Osteoblast (primary cell): ENCODE measurements around the gene SPACA4. TPM values are rescaled to one million over a fixed set of nuclear protein-coding genes. Genes with fewer than 3 reads are reported as not detected.
A peak's percentile ranks its signal among the peaks of the same experiment; 100 is the strongest.

Experiments used
- DNase-seq: peaks from one replicate; pipeline ENCODE4 v3.0.0; 2011; ENCODE audit warnings: low spot score, mixed read lengths; ENCODE audit not compliant: insufficient read length; ENCODE audit errors: missing footprints
- H2AFZ ChIP-seq: 2 replicates; pipeline ENCODE4 v1.6.0; 2011; ENCODE audit warnings: mild to moderate bottlenecking, low read length
- H3K27ac ChIP-seq: 2 replicates; pipeline ENCODE4 v1.5.1; 2011; ENCODE audit warnings: mild to moderate bottlenecking, low read depth, low read length, moderate library complexity
- H3K27me3 ChIP-seq: 2 replicates; pipeline ENCODE4 v1.6.0; 2012; ENCODE audit warnings: mild to moderate bottlenecking, control low read depth, inconsistent platforms, low read length, moderate library complexity; ENCODE audit not compliant: insufficient read depth
- H3K36me3 ChIP-seq: 2 replicates; pipeline ENCODE4 v1.5.1; 2011; ENCODE audit warnings: mild to moderate bottlenecking, low read length, control low read depth, moderate library complexity; ENCODE audit not compliant: insufficient read depth
- H3K4me1 ChIP-seq: 2 replicates; pipeline ENCODE4 v1.5.1; 2011; ENCODE audit warnings: mild to moderate bottlenecking, low read length, control low read depth, moderate library complexity; ENCODE audit not compliant: insufficient read depth
- H3K4me2 ChIP-seq: 2 replicates; pipeline ENCODE4 v1.6.0; 2011; ENCODE audit warnings: mild to moderate bottlenecking, low read length; ENCODE audit not compliant: insufficient read depth
- H3K4me3 ChIP-seq: fragments of 200-600 bp; sonication (generic); 3 replicates; pipeline ENCODE4 v1.5.1; 2012; ENCODE audit warnings: mild to moderate bottlenecking, low read length, inconsistent platforms; ENCODE audit not compliant: insufficient read depth
- H3K79me2 ChIP-seq: 2 replicates; pipeline ENCODE4 v1.6.0; 2012; ENCODE audit warnings: mild to moderate bottlenecking, low read length, control low read depth, inconsistent platforms; ENCODE audit not compliant: insufficient read depth
- H3K9me3 ChIP-seq: 2 replicates; pipeline ENCODE4 v1.5.1; 2011; ENCODE audit warnings: low read depth, low read length, control low read depth
- H4K20me1 ChIP-seq: 2 replicates; pipeline ENCODE4 v1.6.0; 2012; ENCODE audit warnings: mild to moderate bottlenecking, low read length, control low read depth; ENCODE audit not compliant: insufficient read depth
- total RNA-seq: library from RNA; depleted of rRNA; stranded (reverse); fragments of >200 nt; gene quantifications from 2 replicates; pipeline ENCODE4 v1.2.3, GENCODE V29; 2012
- TF ChIP-seq, protein P1 (sequence below): IDR thresholded peaks from 2 replicates; pipeline ENCODE4 v1.5.1; 2011; ENCODE audit warnings: mild to moderate bottlenecking, low read depth, low read length, moderate library complexity; ENCODE audit errors: extremely low read depth

SPACA4 gene
- total RNA-seq, 1 donor, result not detected

DNA sequence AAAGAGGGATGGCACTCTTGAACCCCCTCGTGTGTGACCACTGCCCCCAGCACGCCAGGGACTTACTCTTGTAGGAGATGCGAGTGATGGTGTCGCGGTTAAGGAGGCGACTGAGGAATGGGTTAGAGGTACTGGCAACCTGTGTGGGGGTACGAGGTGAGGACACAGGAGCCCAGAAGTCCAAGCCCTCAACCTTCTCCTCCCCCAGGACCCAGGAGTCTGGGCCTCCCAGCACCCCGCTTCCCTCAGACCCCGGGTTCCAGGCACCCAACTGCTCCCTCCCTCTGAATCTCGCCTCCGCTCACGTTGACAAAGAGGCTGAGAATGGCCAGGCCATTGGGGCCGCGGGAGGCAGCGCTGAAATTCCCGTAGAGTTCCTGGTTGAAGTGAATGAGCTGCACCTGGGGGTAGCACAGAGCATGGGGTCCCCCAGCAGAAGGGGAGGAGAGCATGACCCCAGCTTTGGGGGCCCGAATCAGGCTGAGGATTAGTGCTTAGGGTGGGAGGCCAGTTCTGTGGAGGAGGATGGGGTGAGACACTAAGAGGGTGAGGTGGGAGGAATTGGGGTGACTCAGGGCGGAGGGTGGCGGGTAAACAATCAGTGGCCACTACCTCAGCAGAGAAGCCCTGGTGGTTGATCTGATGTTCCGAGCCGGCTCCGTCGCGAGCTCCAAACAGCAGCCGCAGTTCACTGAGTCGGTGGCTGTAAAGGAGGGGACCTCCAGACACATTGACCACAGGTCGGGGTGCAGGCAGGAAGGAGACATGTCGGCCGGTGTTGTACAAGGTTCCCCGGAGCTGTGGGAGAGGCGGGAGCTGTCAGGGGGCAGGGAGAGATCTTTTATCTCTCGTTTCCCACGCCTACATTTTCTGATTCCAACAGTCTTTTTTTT, 33.2 kb downstream of the SPACA4 start:
- H3K4me1 ChIP-seq, result peaks cover 31% of the 10 kb centered on the region
- H4K20me1 ChIP-seq, result no peaks in the 10 kb centered on the region
- H2AFZ ChIP-seq, result no peak overlapping the region
- H3K79me2 ChIP-seq, result no peaks in the 10 kb centered on the region
- H3K4me2 ChIP-seq, result no peak overlapping the region
- H3K36me3 ChIP-seq, result no peaks in the 10 kb centered on the region
- peaks cover 5% of the 10 kb centered on the region for H3K27me3 ChIP-seq
- H3K9me3 ChIP-seq, result no peaks in the 10 kb centered on the region
- TF ChIP-seq, protein P1, sequence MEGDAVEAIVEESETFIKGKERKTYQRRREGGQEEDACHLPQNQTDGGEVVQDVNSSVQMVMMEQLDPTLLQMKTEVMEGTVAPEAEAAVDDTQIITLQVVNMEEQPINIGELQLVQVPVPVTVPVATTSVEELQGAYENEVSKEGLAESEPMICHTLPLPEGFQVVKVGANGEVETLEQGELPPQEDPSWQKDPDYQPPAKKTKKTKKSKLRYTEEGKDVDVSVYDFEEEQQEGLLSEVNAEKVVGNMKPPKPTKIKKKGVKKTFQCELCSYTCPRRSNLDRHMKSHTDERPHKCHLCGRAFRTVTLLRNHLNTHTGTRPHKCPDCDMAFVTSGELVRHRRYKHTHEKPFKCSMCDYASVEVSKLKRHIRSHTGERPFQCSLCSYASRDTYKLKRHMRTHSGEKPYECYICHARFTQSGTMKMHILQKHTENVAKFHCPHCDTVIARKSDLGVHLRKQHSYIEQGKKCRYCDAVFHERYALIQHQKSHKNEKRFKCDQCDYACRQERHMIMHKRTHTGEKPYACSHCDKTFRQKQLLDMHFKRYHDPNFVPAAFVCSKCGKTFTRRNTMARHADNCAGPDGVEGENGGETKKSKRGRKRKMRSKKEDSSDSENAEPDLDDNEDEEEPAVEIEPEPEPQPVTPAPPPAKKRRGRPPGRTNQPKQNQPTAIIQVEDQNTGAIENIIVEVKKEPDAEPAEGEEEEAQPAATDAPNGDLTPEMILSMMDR, result no peak
- no peak overlapping the region for H3K4me3 ChIP-seq
- DNase-seq, result peak; percentile 77
- no peak overlapping the region for H3K27ac ChIP-seq

DNA sequence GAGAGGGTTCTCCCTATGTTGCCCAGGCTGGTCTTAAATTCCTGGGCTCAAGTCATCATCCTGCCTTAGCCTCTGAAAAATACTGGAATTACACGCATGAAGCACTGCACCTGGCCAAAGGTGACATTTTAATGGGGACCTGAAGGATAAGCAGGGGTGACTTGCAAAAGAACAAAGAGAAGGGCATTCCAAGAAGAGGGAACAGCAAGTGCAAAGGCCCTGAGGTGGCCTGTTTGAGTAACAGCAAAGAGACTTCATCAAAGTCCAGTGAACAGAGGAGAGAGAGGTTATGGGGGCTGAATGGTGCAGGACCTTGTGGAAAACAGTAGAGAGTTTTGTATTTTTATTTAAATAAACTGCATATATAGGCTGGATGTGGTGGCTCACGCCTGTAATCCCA, 35.3 kb downstream of the SPACA4 start:
- H3K4me3 ChIP-seq, result no peak overlapping the region
- no peak overlapping the region for H3K4me2 ChIP-seq
- no peaks in the 10 kb centered on the region for H3K27me3 ChIP-seq
- H3K79me2 ChIP-seq, result no peaks in the 10 kb centered on the region
- DNase-seq, result no peak
- H3K36me3 ChIP-seq, result no peaks in the 10 kb centered on the region
- TF ChIP-seq, protein P1, result no peak
- H3K9me3 ChIP-seq, result no peaks in the 10 kb centered on the region
- peaks cover 33% of the 10 kb centered on the region for H3K4me1 ChIP-seq
- no peak overlapping the region for H2AFZ ChIP-seq
- no peak overlapping the region for H3K27ac ChIP-seq
- no peaks in the 10 kb centered on the region for H4K20me1 ChIP-seq

DNA sequence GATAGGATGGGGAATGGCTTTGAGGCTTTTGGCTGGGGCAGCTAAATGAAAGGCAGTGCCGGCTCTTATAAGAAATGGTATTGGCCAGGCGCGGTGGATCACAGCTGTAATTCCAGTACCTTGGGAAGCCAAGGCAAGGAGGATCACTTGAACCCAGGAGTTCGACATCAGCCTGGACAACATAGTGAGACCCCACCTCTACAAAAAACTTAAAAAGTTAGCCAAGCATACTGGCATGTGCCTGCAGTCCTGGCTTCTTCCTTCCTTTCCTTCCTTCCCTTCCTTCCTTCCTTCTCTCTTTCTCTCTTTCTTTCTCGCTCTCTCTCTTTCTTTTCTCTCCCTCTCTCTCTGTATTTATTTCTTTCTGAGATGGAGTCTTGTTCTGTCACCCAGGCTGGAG, 36.3 kb downstream of the SPACA4 start:
- Histone ChIP-seq H4K20me1 (no peaks in the 10 kb centered on the region), H3K4me1 (peaks cover 25% of the 10 kb centered on the region), H3K27me3 (peaks cover 3% of the 10 kb centered on the region), H3K4me2 (no peak overlapping the region), H3K9me3 (no peaks in the 10 kb centered on the region), H3K27ac (no peak overlapping the region), H2AFZ (no peak overlapping the region), H3K4me3 (no peak overlapping the region), H3K79me2 (no peaks in the 10 kb centered on the region), H3K36me3 (no peaks in the 10 kb centered on the region)
- TF ChIP-seq, protein P1, result no peak
- peak; percentile 13 for DNase-seq

DNA sequence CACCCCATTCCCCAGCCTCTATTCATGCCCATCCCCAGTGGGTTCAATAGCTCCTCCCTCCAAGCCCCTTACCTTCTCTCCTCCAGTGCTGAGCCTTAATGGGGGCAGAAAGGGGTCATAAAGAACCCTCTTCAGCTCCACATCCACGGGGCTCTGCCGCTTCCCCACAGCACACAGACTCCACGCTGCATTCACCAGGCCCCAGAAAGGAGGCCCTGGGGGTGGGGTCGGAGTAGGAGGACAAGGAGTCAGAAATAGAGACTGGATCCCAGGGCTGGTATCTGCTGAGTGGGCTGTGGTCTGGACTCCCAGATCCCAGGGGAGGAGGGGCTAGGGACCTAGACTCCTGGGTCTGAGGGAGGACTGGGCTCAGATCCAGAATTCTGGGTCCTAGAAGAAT, 37.8 kb downstream of the SPACA4 start:
- H3K4me2 ChIP-seq, result no peak overlapping the region
- no peaks in the 10 kb centered on the region for H3K9me3 ChIP-seq
- peaks cover 21% of the 10 kb centered on the region for H3K4me1 ChIP-seq
- H3K4me3 ChIP-seq, result no peak overlapping the region
- H3K79me2 ChIP-seq, result no peaks in the 10 kb centered on the region
- no peaks in the 10 kb centered on the region for H3K36me3 ChIP-seq
- H3K27me3 ChIP-seq, result peaks cover 3% of the 10 kb centered on the region
- H3K27ac ChIP-seq, result no peak overlapping the region
- no peak overlapping the region for H2AFZ ChIP-seq
- no peaks in the 10 kb centered on the region for H4K20me1 ChIP-seq
- DNase-seq, result no peak
- TF ChIP-seq, protein P1, result no peak
